ENCODE data around the gene DDX1. TPM values are rescaled to one million over a fixed set of nuclear protein-coding genes. Genes with fewer than 3 reads are reported as not detected.

The DDX1 gene
- total RNA-seq, 1 experiment from 2014 or later, result 154 TPM

- no peak for TF ChIP-seq EZH2 (IDR thresholded peaks at IDR 0.05; ENCODE audit: borderline replicate concordance, low read depth, low read length, poor library complexity, severe bottlenecking)
- no peak for TF ChIP-seq CTCF (conservative IDR thresholded peaks at IDR 0.05; ENCODE audit: low read depth, low read length)
- H3K4me3 ChIP-seq (ENCODE audit: low read depth, low read length, poor library complexity, severe bottlenecking), result no peak overlapping the region
- peaks cover 6% of the 10 kb centered on the region for H3K36me3 ChIP-seq (ENCODE audit: insufficient read depth, low read length, poor library complexity, severe bottlenecking)
- no peaks in the 10 kb centered on the region for H3K27me3 ChIP-seq (replicated peaks; ENCODE audit: insufficient read depth, low read depth, low read length, poor library complexity)
- H3K27ac ChIP-seq (ENCODE audit: low read depth, low read length, poor library complexity, severe bottlenecking), result no peak overlapping the region
- peaks cover 5% of the 10 kb centered on the region for H3K4me1 ChIP-seq (ENCODE audit: insufficient read depth, low read length, poor library complexity, severe bottlenecking)
- CTCF ChIA-PET, result no interaction called here
- no TSS peak for BruUV-seq (replicated peaks)
- no peaks in the 10 kb centered on the region for H3K9me3 ChIP-seq (ENCODE audit: low read depth, low read length, poor library complexity, severe bottlenecking)
- POLR2A ChIA-PET (ENCODE audit: low non-redundant PET), result no interaction called here
- peak; percentile 49 for DNase-seq (ENCODE audit: low spot score)
- intact Hi-C loops (cut with micrococcal nuclease; ENCODE audit: unreplicated experiment), result no loop called here
These were observed 48.6 kb downstream of the DDX1 start for GRCh38 chr2:15640261-15640711.

- no peaks in the 10 kb centered on the region for H3K27me3 ChIP-seq (replicated peaks; ENCODE audit: insufficient read depth, low read depth, low read length, poor library complexity)
- peaks cover 6% of the 10 kb centered on the region for H3K36me3 ChIP-seq (ENCODE audit: insufficient read depth, low read length, poor library complexity, severe bottlenecking)
- DNase-seq (ENCODE audit: low spot score), result no peak
- POLR2A ChIA-PET (ENCODE audit: low non-redundant PET), result no interaction called here
- CTCF ChIA-PET, result no interaction called here
- BruUV-seq (replicated peaks), result no TSS peak
- no peak overlapping the region for H3K27ac ChIP-seq (ENCODE audit: low read depth, low read length, poor library complexity, severe bottlenecking)
- no peak for TF ChIP-seq CTCF (conservative IDR thresholded peaks at IDR 0.05; ENCODE audit: low read depth, low read length)
- no peak for TF ChIP-seq EZH2 (IDR thresholded peaks at IDR 0.05; ENCODE audit: borderline replicate concordance, low read depth, low read length, poor library complexity, severe bottlenecking)
- no peaks in the 10 kb centered on the region for H3K9me3 ChIP-seq (ENCODE audit: low read depth, low read length, poor library complexity, severe bottlenecking)
- intact Hi-C loops (cut with micrococcal nuclease; ENCODE audit: unreplicated experiment), result no loop called here
- H3K4me3 ChIP-seq (ENCODE audit: low read depth, low read length, poor library complexity, severe bottlenecking), result no peak overlapping the region
- peaks cover 5% of the 10 kb centered on the region for H3K4me1 ChIP-seq (ENCODE audit: insufficient read depth, low read length, poor library complexity, severe bottlenecking)
These were observed 49.1 kb downstream of the DDX1 start for GRCh38 chr2:15640784-15641183.

- Histone ChIP-seq H3K4me3 (ENCODE audit: low read depth, low read length, poor library complexity, severe bottlenecking) (no peak overlapping the region), H3K36me3 (ENCODE audit: insufficient read depth, low read length, poor library complexity, severe bottlenecking) (peaks cover 6% of the 10 kb centered on the region), H3K9me3 (ENCODE audit: low read depth, low read length, poor library complexity, severe bottlenecking) (no peaks in the 10 kb centered on the region), H3K27ac (ENCODE audit: low read depth, low read length, poor library complexity, severe bottlenecking) (no peak overlapping the region), H3K27me3 (replicated peaks; ENCODE audit: insufficient read depth, low read depth, low read length, poor library complexity) (no peaks in the 10 kb centered on the region), H3K4me1 (ENCODE audit: insufficient read depth, low read length, poor library complexity, severe bottlenecking) (peaks cover 5% of the 10 kb centered on the region)
- TF ChIP-seq EZH2 (IDR thresholded peaks at IDR 0.05; ENCODE audit: borderline replicate concordance, low read depth, low read length, poor library complexity, severe bottlenecking), result no peak
- no peak for TF ChIP-seq CTCF (conservative IDR thresholded peaks at IDR 0.05; ENCODE audit: low read depth, low read length)
- intact Hi-C loops (cut with micrococcal nuclease; ENCODE audit: unreplicated experiment), result no loop called here
- DNase-seq (ENCODE audit: low spot score), result no peak
- ChIA-PET CTCF (no interaction called here), POLR2A (ENCODE audit: low non-redundant PET) (no interaction called here)
- BruUV-seq (replicated peaks), result no TSS peak
These were observed 49.9 kb downstream of the DDX1 start for GRCh38 chr2:15641530-15641982.
